WTC11 (cell line): ENCODE results near the gene OCLN.

Experiments
- ESRRA ChIP-seq: sonication (generic); formaldehyde crosslinking; IDR thresholded peaks from 2 replicates; pipeline ENCODE4 v1.8.1; 2022; ENCODE audit warnings: mild to moderate bottlenecking, missing genetic modification reagents, borderline replicate concordance
- JAZF1 ChIP-seq: fragments of 250-450 bp; sonication (Bioruptor Pico); IDR thresholded peaks from 2 replicates; pipeline ENCODE4 v1.9.0; 2021; ENCODE audit warnings: moderate library complexity, mild to moderate bottlenecking, inconsistent platforms
- TF ChIP-seq, protein P1 (sequence below): sonication (generic); formaldehyde crosslinking; IDR thresholded peaks from 2 replicates; pipeline ENCODE4 v1.8.0; 2023; ENCODE audit warnings: missing genetic modification reagents
- TF ChIP-seq, protein P2 (sequence below): fragments of 250-450 bp; sonication (Bioruptor Pico); IDR thresholded peaks from 2 replicates; pipeline ENCODE4 v1.9.0; 2021; ENCODE audit warnings: mild to moderate bottlenecking
- TF ChIP-seq, protein P3 (sequence below): sonication (generic); formaldehyde crosslinking; IDR thresholded peaks from 2 replicates; pipeline ENCODE4 v1.8.1; 2022; ENCODE audit warnings: low read depth, missing genetic modification reagents, borderline replicate concordance
- TF ChIP-seq, protein P4 (sequence below): sonication (generic); formaldehyde crosslinking; IDR thresholded peaks from 2 replicates; pipeline ENCODE4 v1.8.0; 2022; ENCODE audit warnings: mild to moderate bottlenecking, missing genetic modification reagents

DNA sequence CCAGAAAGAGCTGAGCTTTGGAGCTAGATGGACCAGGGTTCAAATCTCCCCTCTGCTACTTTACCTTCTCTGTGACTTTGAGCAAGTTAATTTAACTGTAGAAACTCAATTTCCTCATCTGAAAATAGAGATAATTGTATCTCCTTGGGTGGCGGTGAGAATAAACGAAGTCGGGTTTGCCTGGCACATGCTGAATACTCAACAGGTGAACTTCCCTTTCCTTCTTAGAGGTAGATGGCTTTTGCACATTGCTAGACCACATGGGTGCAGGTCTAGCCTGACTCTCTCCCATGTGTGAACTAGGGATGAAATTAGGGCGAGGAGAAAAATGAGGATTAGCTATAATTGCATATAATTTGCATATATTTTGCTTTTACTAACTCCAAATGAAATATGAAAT is 36.0 kb downstream of the OCLN start:
- TF ChIP-seq ESRRA (CRISPR knock-in tag) = no peak
- TF ChIP-seq, protein P1, sequence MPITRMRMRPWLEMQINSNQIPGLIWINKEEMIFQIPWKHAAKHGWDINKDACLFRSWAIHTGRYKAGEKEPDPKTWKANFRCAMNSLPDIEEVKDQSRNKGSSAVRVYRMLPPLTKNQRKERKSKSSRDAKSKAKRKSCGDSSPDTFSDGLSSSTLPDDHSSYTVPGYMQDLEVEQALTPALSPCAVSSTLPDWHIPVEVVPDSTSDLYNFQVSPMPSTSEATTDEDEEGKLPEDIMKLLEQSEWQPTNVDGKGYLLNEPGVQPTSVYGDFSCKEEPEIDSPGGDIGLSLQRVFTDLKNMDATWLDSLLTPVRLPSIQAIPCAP = no peak
- no peak for TF ChIP-seq JAZF1 (CRISPR knock-in tag)
- TF ChIP-seq, protein P2, sequence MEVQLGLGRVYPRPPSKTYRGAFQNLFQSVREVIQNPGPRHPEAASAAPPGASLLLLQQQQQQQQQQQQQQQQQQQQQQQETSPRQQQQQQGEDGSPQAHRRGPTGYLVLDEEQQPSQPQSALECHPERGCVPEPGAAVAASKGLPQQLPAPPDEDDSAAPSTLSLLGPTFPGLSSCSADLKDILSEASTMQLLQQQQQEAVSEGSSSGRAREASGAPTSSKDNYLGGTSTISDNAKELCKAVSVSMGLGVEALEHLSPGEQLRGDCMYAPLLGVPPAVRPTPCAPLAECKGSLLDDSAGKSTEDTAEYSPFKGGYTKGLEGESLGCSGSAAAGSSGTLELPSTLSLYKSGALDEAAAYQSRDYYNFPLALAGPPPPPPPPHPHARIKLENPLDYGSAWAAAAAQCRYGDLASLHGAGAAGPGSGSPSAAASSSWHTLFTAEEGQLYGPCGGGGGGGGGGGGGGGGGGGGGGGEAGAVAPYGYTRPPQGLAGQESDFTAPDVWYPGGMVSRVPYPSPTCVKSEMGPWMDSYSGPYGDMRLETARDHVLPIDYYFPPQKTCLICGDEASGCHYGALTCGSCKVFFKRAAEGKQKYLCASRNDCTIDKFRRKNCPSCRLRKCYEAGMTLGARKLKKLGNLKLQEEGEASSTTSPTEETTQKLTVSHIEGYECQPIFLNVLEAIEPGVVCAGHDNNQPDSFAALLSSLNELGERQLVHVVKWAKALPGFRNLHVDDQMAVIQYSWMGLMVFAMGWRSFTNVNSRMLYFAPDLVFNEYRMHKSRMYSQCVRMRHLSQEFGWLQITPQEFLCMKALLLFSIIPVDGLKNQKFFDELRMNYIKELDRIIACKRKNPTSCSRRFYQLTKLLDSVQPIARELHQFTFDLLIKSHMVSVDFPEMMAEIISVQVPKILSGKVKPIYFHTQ (CRISPR knock-in tag) = no peak
- TF ChIP-seq, protein P3, sequence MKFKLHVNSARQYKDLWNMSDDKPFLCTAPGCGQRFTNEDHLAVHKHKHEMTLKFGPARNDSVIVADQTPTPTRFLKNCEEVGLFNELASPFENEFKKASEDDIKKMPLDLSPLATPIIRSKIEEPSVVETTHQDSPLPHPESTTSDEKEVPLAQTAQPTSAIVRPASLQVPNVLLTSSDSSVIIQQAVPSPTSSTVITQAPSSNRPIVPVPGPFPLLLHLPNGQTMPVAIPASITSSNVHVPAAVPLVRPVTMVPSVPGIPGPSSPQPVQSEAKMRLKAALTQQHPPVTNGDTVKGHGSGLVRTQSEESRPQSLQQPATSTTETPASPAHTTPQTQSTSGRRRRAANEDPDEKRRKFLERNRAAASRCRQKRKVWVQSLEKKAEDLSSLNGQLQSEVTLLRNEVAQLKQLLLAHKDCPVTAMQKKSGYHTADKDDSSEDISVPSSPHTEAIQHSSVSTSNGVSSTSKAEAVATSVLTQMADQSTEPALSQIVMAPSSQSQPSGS (CRISPR knock-in tag) = no peak
- TF ChIP-seq, protein P4, sequence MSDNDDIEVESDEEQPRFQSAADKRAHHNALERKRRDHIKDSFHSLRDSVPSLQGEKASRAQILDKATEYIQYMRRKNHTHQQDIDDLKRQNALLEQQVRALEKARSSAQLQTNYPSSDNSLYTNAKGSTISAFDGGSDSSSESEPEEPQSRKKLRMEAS (CRISPR knock-in tag) = no peak
